HG03575 (cell line): Measurements from ENCODE around the gene SEMA6A.

Source experiments
- ATAC-seq: cut with Tn5 transposase; IDR thresholded peaks from one replicate; pipeline ENCODE4 v1.9.1; 2021; ENCODE audit not compliant: unreplicated experiment, insufficient number of reproducible peaks, low FRiP score; ENCODE audit errors: extremely low read depth

SEMA6A gene, protein sequence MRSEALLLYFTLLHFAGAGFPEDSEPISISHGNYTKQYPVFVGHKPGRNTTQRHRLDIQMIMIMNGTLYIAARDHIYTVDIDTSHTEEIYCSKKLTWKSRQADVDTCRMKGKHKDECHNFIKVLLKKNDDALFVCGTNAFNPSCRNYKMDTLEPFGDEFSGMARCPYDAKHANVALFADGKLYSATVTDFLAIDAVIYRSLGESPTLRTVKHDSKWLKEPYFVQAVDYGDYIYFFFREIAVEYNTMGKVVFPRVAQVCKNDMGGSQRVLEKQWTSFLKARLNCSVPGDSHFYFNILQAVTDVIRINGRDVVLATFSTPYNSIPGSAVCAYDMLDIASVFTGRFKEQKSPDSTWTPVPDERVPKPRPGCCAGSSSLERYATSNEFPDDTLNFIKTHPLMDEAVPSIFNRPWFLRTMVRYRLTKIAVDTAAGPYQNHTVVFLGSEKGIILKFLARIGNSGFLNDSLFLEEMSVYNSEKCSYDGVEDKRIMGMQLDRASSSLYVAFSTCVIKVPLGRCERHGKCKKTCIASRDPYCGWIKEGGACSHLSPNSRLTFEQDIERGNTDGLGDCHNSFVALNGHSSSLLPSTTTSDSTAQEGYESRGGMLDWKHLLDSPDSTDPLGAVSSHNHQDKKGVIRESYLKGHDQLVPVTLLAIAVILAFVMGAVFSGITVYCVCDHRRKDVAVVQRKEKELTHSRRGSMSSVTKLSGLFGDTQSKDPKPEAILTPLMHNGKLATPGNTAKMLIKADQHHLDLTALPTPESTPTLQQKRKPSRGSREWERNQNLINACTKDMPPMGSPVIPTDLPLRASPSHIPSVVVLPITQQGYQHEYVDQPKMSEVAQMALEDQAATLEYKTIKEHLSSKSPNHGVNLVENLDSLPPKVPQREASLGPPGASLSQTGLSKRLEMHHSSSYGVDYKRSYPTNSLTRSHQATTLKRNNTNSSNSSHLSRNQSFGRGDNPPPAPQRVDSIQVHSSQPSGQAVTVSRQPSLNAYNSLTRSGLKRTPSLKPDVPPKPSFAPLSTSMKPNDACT

GRCh38 chr5:116574367-116575325, at the start of gene SEMA6A:
TSS of gene SEMA6A (minus strand) at chr5:116574823. CDS start at chr5:116504944, 69,879 bp downstream.
- ATAC-seq = peak; percentile 35

GRCh38 chr5:116622375-116623050, 47.9 kb upstream of the SEMA6A start:
- ATAC-seq = no peak

- no peak for ATAC-seq
Observed at GRCh38 chr5:116621599-116621998, 47.0 kb upstream of the SEMA6A start.

DNA sequence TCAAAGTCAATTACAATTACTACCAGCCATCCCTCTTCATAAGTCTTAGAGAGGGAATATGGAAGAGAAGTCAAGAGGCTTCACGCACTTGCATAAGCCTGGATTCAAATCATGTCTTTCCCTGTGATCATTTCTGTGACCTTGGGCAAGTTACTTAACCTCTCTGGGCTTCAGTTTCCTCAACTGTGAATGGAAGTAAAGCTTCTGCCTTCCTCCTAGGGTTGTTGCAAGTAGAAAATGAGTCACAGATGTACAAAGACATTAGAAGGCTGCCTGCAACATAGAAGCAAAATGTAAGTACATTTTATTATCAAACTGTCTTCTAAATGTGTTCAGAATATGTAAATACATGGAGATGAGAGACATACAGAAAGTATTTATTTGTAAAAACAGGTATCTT, 42.3 kb upstream of the SEMA6A start:
- ATAC-seq = no peak

GRCh38 chr5:116614603-116614920, 39.9 kb upstream of the SEMA6A start:
- no peak for ATAC-seq

GRCh38 chr5:116613445-116613844, 38.8 kb upstream of the SEMA6A start:
- no peak for ATAC-seq

- no peak for ATAC-seq
Observed at GRCh38 chr5:116612431-116612830, 37.8 kb upstream of the SEMA6A start.

DNA sequence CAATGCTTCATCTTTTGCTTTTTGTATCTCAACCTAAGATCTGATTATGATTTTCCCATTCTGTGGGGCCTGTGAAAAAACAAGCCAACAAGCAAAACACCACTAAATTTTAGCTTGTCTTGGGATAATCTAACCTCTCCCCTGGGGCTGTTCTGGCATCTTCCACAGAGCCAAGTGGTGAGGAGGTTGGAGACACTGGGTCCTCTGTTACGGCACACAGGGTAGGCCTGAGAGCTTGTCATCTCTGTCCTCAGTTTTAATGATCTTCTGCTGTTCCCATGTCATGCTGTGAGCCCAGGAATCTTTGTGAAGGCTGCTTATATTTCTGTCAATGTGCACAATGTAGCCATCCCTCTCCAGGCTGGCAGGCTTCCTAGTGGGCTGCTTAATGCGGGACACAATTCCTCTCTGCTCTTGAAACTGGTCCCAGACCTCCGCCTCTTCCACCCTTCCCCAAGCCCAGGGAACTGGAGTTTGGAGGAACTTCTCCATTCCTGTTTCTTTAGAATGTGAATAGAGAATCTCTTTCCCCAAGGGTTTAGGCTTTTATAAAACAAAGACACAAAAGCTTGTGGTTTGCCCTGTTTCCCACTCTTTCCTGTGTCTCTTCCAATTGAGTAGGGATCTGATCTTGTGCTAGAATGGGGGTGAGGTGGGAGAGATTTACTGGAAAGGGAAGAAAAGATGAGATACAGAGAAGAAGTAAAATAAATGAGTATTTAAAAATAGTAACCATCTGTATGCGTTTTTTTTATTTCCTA, 30.9 kb upstream of the SEMA6A start:
- no peak for ATAC-seq

GRCh38 chr5:116604805-116605204, 30.2 kb upstream of the SEMA6A start:
- ATAC-seq = no peak

GRCh38 chr5:116600876-116601275, 26.3 kb upstream of the SEMA6A start:
- no peak for ATAC-seq

DNA sequence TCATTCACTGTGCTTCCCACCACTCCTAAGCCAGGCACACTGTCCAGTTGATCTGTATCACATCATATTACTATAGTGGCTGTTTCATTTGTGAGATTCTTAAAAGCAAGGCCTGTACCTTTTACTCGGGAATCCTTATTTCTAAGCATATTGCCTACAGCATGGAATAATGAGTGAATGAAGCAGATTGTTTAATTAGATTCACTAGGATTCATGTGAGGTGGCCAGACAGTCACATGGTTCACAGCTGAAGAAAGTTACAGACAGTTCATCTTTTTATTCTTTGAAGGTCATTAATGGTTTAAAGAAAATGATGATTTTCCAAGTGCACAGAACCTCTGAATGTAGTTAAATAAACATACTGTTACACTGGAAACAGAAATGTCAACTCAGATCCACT, 24.3 kb upstream of the SEMA6A start:
- no peak for ATAC-seq

DNA sequence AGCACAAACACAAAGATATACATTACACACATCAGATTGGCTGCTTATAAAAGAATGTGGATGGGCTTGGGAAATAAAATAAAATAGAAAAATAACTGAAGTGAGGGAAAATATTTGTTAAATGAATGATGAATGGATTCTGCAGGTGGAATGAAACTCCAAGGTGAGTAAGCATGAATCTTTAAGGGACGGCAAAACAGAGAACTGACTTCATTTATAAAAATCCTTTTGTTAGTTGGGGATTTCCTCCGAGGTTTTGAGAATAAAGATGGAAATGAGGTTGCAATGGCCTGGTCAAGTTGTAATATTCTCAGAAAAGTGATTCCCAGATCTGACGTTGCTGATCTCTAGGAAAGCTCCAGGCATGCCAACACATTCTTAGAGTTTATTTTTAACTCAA, 20.9 kb upstream of the SEMA6A start:
- ATAC-seq = no peak

GRCh38 chr5:116593340-116593739, 18.7 kb upstream of the SEMA6A start:
- ATAC-seq = no peak

GRCh38 chr5:116585227-116585626, 10.6 kb upstream of the SEMA6A start:
- no peak for ATAC-seq

DNA sequence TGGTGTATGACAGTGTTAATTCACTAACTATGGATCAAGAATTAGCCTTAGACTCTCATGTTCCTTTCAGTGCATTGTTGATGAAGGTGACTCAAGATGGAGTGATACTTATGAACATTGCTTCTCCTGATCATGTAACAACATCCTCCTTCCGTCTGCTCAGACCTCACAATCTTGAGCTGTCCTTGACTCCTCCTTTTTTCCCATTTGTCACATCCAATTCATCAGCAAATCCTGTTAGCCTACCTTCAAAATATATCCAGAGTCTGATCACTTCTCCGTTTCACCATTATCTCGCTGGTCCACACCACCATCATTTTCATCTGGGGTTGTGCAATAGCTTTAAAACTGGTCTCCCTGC, 9.2 kb upstream of the SEMA6A start:
- ATAC-seq = no peak

- no peak for ATAC-seq
Observed at GRCh38 chr5:116583085-116583861, 8.7 kb upstream of the SEMA6A start.

DNA sequence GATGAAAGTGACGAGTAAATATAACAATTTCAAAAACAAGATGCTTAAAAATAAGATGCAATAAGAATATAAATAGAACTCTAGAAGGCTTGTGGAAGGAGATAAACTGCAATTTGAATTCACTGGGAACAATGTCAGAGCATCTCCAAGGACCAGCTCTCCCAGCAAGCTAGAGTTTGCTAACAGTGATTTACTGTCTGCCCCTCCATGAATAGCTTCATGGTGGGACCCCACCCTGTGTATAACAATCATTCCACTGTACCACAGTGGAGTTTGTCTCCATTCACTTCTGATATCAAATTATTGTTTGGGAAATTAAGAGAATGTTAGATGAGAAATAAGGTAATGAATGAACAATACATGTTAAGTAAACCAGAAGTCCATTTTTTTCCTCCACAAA, 7.3 kb upstream of the SEMA6A start:
- ATAC-seq = no peak
